Naive thymus-derived CD8-positive, alpha-beta T cell (primary cell): ENCODE data around the gene PKMYT1. TPM values are rescaled to one million over a fixed set of nuclear protein-coding genes. Genes with fewer than 3 reads are reported as not detected.

Source experiments
- ATAC-seq, 2 donors: fragments of 150-1000 bp; cut with Tn5 transposase in 1 of 2; sonication (Bioruptor Pico), chemical (Tn5 transposase) in 1 of 2; 1 replicate in 1 of 2; 2 replicates in 1 of 2; pipeline ENCODE4 v1.10.0; 2021; ENCODE audit warnings: mild to moderate bottlenecking in 2 of 2, moderate library complexity in 2 of 2
- POLR2A ChIA-PET: fragments of 350-600 bp; sonication (Branson Sonifier 250); formaldehyde crosslinking; loops from one replicate; lab custom pipeline; 2021; ENCODE audit warnings: antibody characterized with exemption; lab: Charles Lee
- DNase-seq, 10 donors: peaks; one replicate each; pipeline versions ENCODE4 v3.0.0 to v3.0.0-alpha.2; 2020 to 2022
- H3K27ac Mint-ChIP-seq, 10 donors: one replicate each; pipeline ENCODE4 v1.8.0; 2020 to 2022; ENCODE audit warnings: mild to moderate bottlenecking in 10 of 10, mixed read lengths in 10 of 10, moderate library complexity in 4 of 10, inconsistent platforms in 1 of 10
- H3K27me3 Mint-ChIP-seq, 5 donors: one replicate each; pipeline ENCODE4 v1.8.0; 2021 to 2022; ENCODE audit warnings: mixed read lengths in 5 of 5
- H3K36me3 Mint-ChIP-seq, 3 donors: one replicate each; pipeline ENCODE4 v1.8.0; 2020 to 2022; ENCODE audit warnings: mixed read lengths in 3 of 3, mild to moderate bottlenecking in 2 of 3, inconsistent platforms in 1 of 3
- H3K4me1 Mint-ChIP-seq, 4 donors: one replicate each; pipeline ENCODE4 v1.8.0; 2021 to 2022; ENCODE audit warnings: mixed read lengths in 4 of 4
- H3K4me3 Mint-ChIP-seq, 10 donors: one replicate each; pipeline ENCODE4 v1.8.0; 2020 to 2022; ENCODE audit warnings: mild to moderate bottlenecking in 10 of 10, mixed read lengths in 10 of 10, moderate library complexity in 6 of 10, inconsistent platforms in 1 of 10
- H3K9me3 Mint-ChIP-seq, 9 donors: one replicate each; pipeline ENCODE4 v1.8.0; 2020 to 2022; ENCODE audit warnings: mixed read lengths in 9 of 9, mild to moderate bottlenecking in 3 of 9, inconsistent platforms in 1 of 9, moderate library complexity in 1 of 9
- polyA plus RNA-seq, 3 donors: library from polyadenylated mRNA; unstranded; fragments of 300-500 nt; fragmentation: Illumina TruSeq; gene quantifications; one replicate each; pipeline ENCODE4 v1.2.3, GENCODE V29; 2021
- total RNA-seq, 8 experiments: library from RNA in 2 of 8; stranded (reverse) in 2 of 8; gene quantifications; one replicate each; pipeline ENCODE4 v1.2.3 and lab custom pipeline; 2021 to 2026

PKMYT1 gene
- total and polyA plus RNA-seq, 5 experiments from 2014 or later, result 0.37 TPM; not detected in 4

- Mint-ChIP-seq H3K9me3 (no peaks in the 10 kb centered on the region), H3K27ac (peak within 1 kb of the TSS; percentile 81 to 99 (median 97)), H3K4me3 (peak within 1 kb of the TSS; percentile 76 to 97 (median 92)), H3K4me1 (peaks cover 25 to 63% (median 61%) of the 10 kb centered on the region in 4 donors), H3K27me3 (peaks cover 0 to 5% (median 2%) of the 10 kb centered on the region in 5 donors), H3K36me3 (peaks cover 0 to 18% (median 0%) of the 10 kb centered on the region in 3 donors)
- peak; percentile 88 to 97 (median 94) for DNase-seq
- peak; percentile 75 to 87 for ATAC-seq
- POLR2A ChIA-PET, result interaction anchor here (0.6 to 15.2 kb wide), 8 partner anchors 8 to 281 kb away, joined by 3 to 170 read pairs (median 3); partner anchors contain the start of genes CLDN9, TIGD7 and ZNF75A
Observed at GRCh38 chr16:3023669-3024478, 43.6 kb upstream of the PKMYT1 start, which contains the start of the genes HCFC1R1 and THOC6. Gene HCFC1R1 (minus strand): TSS chr16:3023942. CDS start chr16:3023941, 1 bp downstream. Gene THOC6 (plus strand): TSS chr16:3024035. CDS start chr16:3024327, 292 bp downstream.

- ATAC-seq (peak in 1 of 2 donors; percentile 1), DNase-seq (peak in 2 of 10 donors; percentile 36 to 44)
- Mint-ChIP-seq H3K27ac (peak overlapping the region in 9 of 10 donors; percentile 89 to 99 (median 96)), H3K36me3 (peaks cover 0 to 18% (median 0%) of the 10 kb centered on the region in 3 donors), H3K27me3 (peaks cover 0 to 2% (median 0%) of the 10 kb centered on the region in 5 donors), H3K4me3 (peak overlapping the region; percentile 76 to 97 (median 92)), H3K9me3 (no peaks in the 10 kb centered on the region), H3K4me1 (peaks cover 24 to 64% (median 60%) of the 10 kb centered on the region in 4 donors)
- POLR2A ChIA-PET, result interaction anchor here (0.9 to 15.2 kb wide), 6 partner anchors 9 to 245 kb away, joined by 3 to 170 read pairs (median 4); partner anchors contain the start of gene CLDN9
Observed at GRCh38 chr16:3023415-3023668, 43.1 kb upstream of the PKMYT1 start.

GRCh38 chr16:3022684-3023414 lies 42.6 kb upstream of the PKMYT1 start:
- Mint-ChIP-seq H3K4me1 (peaks cover 23 to 66% (median 59%) of the 10 kb centered on the region in 4 donors), H3K27ac (peak overlapping the region; percentile 19 to 99 (median 94)), H3K4me3 (peak overlapping the region; percentile 76 to 97 (median 92)), H3K27me3 (no peaks in the 10 kb centered on the region), H3K36me3 (peaks cover 0 to 18% (median 0%) of the 10 kb centered on the region in 3 donors), H3K9me3 (no peaks in the 10 kb centered on the region)
- DNase-seq (no peak), ATAC-seq (no peak)
- POLR2A ChIA-PET, result interaction anchor here (0.9 to 15.2 kb wide), 6 partner anchors 9 to 245 kb away, joined by 3 to 170 read pairs (median 4); partner anchors contain the start of gene CLDN9

GRCh38 chr16:3022208-3022683 lies 42.0 kb upstream of the PKMYT1 start:
- Mint-ChIP-seq H3K4me1 (peaks cover 23 to 66% (median 60%) of the 10 kb centered on the region in 4 donors), H3K36me3 (peaks cover 0 to 18% (median 0%) of the 10 kb centered on the region in 3 donors), H3K9me3 (no peaks in the 10 kb centered on the region), H3K4me3 (peak overlapping the region; percentile 76 to 97 (median 92)), H3K27ac (peak overlapping the region; percentile 72 to 99 (median 92)), H3K27me3 (no peaks in the 10 kb centered on the region)
- DNase-seq (peak in 5 of 10 donors; percentile 53 to 75 (median 69)), ATAC-seq (peak in 1 of 2 donors; percentile 12)
- POLR2A ChIA-PET, result interaction anchor here (1.2 to 15.2 kb wide), 6 partner anchors 12 to 482 kb away, joined by 3 to 170 read pairs (median 5); partner anchors contain the start of genes CLDN9 and PKMYT1

GRCh38 chr16:3021449-3022207 lies 41.4 kb upstream of the PKMYT1 start:
- H3K36me3 Mint-ChIP-seq, result peaks cover 0 to 11% (median 0%) of the 10 kb centered on the region in 3 donors
- DNase-seq, result peak; percentile 38 to 74 (median 64)
- H3K27me3 Mint-ChIP-seq, result peaks cover 0 to 2% (median 0%) of the 10 kb centered on the region in 5 donors
- H3K27ac Mint-ChIP-seq, result peak overlapping the region; percentile 72 to 99 (median 90)
- no peaks in the 10 kb centered on the region for H3K9me3 Mint-ChIP-seq
- peak; percentile 15 to 19 for ATAC-seq
- peak overlapping the region; percentile 73 to 97 (median 86) for H3K4me3 Mint-ChIP-seq
- peaks cover 23 to 65% (median 60%) of the 10 kb centered on the region in 4 donors for H3K4me1 Mint-ChIP-seq
- POLR2A ChIA-PET, result interaction anchor here (0.8 to 15.2 kb wide), 9 partner anchors 8 to 483 kb away, joined by 3 to 170 read pairs (median 5); partner anchors contain the start of genes CLDN9 and PKMYT1

- Mint-ChIP-seq H3K27me3 (peaks cover 0 to 4% (median 1%) of the 10 kb centered on the region in 5 donors), H3K4me1 (peaks cover 23 to 61% (median 56%) of the 10 kb centered on the region in 4 donors)
- POLR2A ChIA-PET, result interaction anchor here (0.5 to 15.2 kb wide), 10 partner anchors 9 to 483 kb away, joined by 3 to 170 read pairs (median 5); partner anchors contain the start of genes CLDN9 and PKMYT1
Observed at GRCh38 chr16:3020604-3021448, 40.6 kb upstream of the PKMYT1 start.

DNA sequence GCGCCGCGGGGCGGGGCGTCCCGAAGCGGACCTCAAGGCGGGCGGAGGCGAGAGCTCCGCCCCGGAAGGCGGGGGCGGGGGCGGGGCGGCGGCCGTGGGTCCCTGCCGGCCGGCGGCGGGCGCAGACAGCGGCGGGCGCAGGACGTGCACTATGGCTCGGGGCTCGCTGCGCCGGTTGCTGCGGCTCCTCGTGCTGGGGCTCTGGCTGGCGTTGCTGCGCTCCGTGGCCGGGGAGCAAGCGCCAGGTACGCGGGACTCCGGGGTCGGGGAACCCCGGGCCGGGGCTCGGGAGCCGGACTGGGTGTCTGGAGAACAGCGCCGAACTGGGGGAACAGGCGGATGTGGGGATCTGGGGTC lies 40.0 kb upstream of the PKMYT1 start, which contains the start of gene TNFRSF12A:
Gene TNFRSF12A (plus strand): TSS at position 122 of the 357 bp plus-strand sequence. CDS start 30 bp downstream, at position 152.
- peaks cover 0 to 4% (median 1%) of the 10 kb centered on the region in 5 donors for H3K27me3 Mint-ChIP-seq
- peaks cover 23 to 61% (median 53%) of the 10 kb centered on the region in 4 donors for H3K4me1 Mint-ChIP-seq
- peak within 1 kb of the TSS; percentile 76 to 97 (median 88) for H3K4me3 Mint-ChIP-seq
- peaks cover 0 to 2% (median 0%) of the 10 kb centered on the region in 3 donors for H3K36me3 Mint-ChIP-seq
- peak within 1 kb of the TSS; percentile 48 to 99 (median 90) for H3K27ac Mint-ChIP-seq
- ATAC-seq (peak in 1 of 2 donors; percentile 18), DNase-seq (peak in 7 of 10 donors; percentile 41 to 72 (median 62))
- no peaks in the 10 kb centered on the region for H3K9me3 Mint-ChIP-seq
- POLR2A ChIA-PET, result interaction anchor here (0.5 to 15.2 kb wide), 10 partner anchors 9 to 243 kb away, joined by 3 to 170 read pairs (median 5); partner anchors contain the start of genes CLDN9 and PKMYT1

More at GRCh38 chr16:3020604-3021448, 40.6 kb upstream of the PKMYT1 start:
- Mint-ChIP-seq H3K27ac (peak overlapping the region in 9 of 10 donors; percentile 72 to 99 (median 90)), H3K36me3 (peaks cover 0 to 3% (median 0%) of the 10 kb centered on the region in 3 donors), H3K9me3 (no peaks in the 10 kb centered on the region), H3K4me3 (peak overlapping the region; percentile 74 to 97 (median 86))
- ATAC-seq (peak in 1 of 2 donors; percentile 31), DNase-seq (peak in 7 of 10 donors; percentile 38 to 82 (median 60))

- POLR2A ChIA-PET, result interaction anchor here (0.6 to 15.2 kb wide), 9 partner anchors 10 to 244 kb away, joined by 3 to 170 read pairs (median 5); partner anchors contain the start of gene CLDN9
- Mint-ChIP-seq H3K27me3 (peaks cover 0 to 6% (median 1%) of the 10 kb centered on the region in 5 donors), H3K4me3 (peak overlapping the region; percentile 76 to 91 (median 85)), H3K36me3 (peaks cover 0 to 2% (median 0%) of the 10 kb centered on the region in 3 donors), H3K9me3 (no peaks in the 10 kb centered on the region), H3K4me1 (peaks cover 23 to 61% (median 50%) of the 10 kb centered on the region in 4 donors), H3K27ac (peak overlapping the region in 7 of 10 donors; percentile 48 to 84 (median 75))
- ATAC-seq (no peak), DNase-seq (peak in 1 of 10 donors; percentile 45)
Observed at GRCh38 chr16:3019594-3020246, 39.5 kb upstream of the PKMYT1 start.

DNA sequence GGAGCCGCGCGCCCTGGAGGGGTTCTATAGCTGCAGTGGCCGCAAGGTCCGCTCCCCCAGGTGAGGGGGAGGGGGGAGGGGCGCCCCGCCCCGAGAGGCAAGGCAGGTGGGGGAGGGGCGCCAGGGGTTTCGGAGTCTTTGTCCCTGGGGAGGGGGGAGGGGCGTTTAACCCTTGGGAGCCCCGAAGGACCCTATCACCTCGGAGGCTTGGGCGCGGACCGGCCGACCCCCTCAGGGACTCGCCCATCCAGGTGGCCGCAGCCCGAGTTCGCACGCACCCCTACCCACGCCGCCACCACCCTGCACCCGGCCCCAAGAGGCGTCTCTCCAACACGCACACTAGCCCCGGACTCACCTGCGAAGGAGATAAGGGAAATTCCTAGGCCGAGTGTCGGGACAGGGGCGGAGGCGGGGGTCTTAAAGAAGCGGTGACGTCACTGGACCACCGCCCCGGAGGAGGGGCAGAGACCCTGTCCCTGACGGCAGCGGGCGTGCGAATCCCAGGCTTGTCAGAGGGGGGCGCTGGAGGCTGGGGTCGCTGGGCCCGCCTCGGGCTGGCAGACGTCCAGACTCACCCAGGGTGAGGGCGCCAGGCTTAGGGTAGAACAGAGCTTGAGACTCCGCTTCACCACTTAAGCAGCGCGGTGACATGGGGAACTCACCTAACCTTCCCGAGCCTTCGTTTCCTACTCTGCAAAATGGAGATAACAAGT lies 37.7 kb upstream of the PKMYT1 start, which contains the start of gene CLDN6:
Gene CLDN6 (minus strand): TSS at position 390 of the 713 bp plus-strand sequence. CDS start 2,162 bp downstream, outside the sequence.
- H3K27ac Mint-ChIP-seq, result peak within 1 kb of the TSS in 1 of 10 donors; percentile 43
- DNase-seq (peak in 1 of 10 donors; percentile 63), ATAC-seq (no peak)
- H3K36me3 Mint-ChIP-seq, result no peaks in the 10 kb centered on the region
- H3K4me3 Mint-ChIP-seq, result peak within 1 kb of the TSS in 7 of 10 donors; percentile 20 to 52 (median 35)
- POLR2A ChIA-PET, result interaction anchor here (1.3 to 15.2 kb wide), 2 partner anchors 10 kb away, joined by 3 to 170 read pairs; partner anchors contain the start of gene CLDN9
- no peaks in the 10 kb centered on the region for H3K9me3 Mint-ChIP-seq
- H3K27me3 Mint-ChIP-seq, result peaks cover 0 to 7% (median 1%) of the 10 kb centered on the region in 5 donors
- peaks cover 17 to 45% (median 36%) of the 10 kb centered on the region in 4 donors for H3K4me1 Mint-ChIP-seq
